Osteocyte (in vitro differentiated cells): Measurements from ENCODE around the gene PRDM12. TPM values are rescaled to one million over a fixed set of nuclear protein-coding genes. Genes with fewer than 3 reads are reported as not detected.

Experiments used
- DNase-seq: peaks from one replicate; pipeline ENCODE4 v3.0.0; 2021; ENCODE audit warnings: mixed read lengths; ENCODE audit not compliant: unreplicated experiment; ENCODE audit errors: extremely low spot score
- H3K27ac Mint-ChIP-seq: one replicate; pipeline ENCODE4 v1.8.0; 2021; ENCODE audit warnings: mild to moderate bottlenecking, mixed read lengths; ENCODE audit not compliant: unreplicated experiment
- H3K27me3 Mint-ChIP-seq: one replicate; pipeline ENCODE4 v1.8.0; 2021; ENCODE audit warnings: mixed read lengths; ENCODE audit not compliant: unreplicated experiment
- H3K36me3 Mint-ChIP-seq: one replicate; pipeline ENCODE4 v1.8.0; 2021; ENCODE audit warnings: mixed read lengths; ENCODE audit not compliant: unreplicated experiment
- H3K4me1 Mint-ChIP-seq: one replicate; pipeline ENCODE4 v1.8.0; 2021; ENCODE audit warnings: mixed read lengths; ENCODE audit not compliant: unreplicated experiment
- H3K4me3 Mint-ChIP-seq: one replicate; pipeline ENCODE4 v1.8.0; 2021; ENCODE audit warnings: mild to moderate bottlenecking, moderate library complexity, mixed read lengths; ENCODE audit not compliant: unreplicated experiment
- H3K9me3 Mint-ChIP-seq: one replicate; pipeline ENCODE4 v1.8.0; 2021; ENCODE audit warnings: mixed read lengths; ENCODE audit not compliant: unreplicated experiment
- total RNA-seq: library from RNA; stranded (reverse); gene quantifications from 2 replicates; pipeline ENCODE4 v1.2.1, GENCODE V29; 2021
- TF ChIP-seq, protein P1 (sequence below): fragments of 200-600 bp; sonication (generic); IDR thresholded peaks from 2 replicates; pipeline ENCODE4 v1.5.0; 2021; ENCODE audit warnings: antibody characterized with exemption, mild to moderate bottlenecking, moderate library complexity

The PRDM12 gene
- total RNA-seq, 1 donor from 2014 or later = not detected

- H3K27me3 Mint-ChIP-seq = peaks cover 70% of the 10 kb centered on the region
- no peak overlapping the region for H3K27ac Mint-ChIP-seq
- no peak overlapping the region for H3K4me3 Mint-ChIP-seq
- DNase-seq = no peak
- TF ChIP-seq, protein P1, sequence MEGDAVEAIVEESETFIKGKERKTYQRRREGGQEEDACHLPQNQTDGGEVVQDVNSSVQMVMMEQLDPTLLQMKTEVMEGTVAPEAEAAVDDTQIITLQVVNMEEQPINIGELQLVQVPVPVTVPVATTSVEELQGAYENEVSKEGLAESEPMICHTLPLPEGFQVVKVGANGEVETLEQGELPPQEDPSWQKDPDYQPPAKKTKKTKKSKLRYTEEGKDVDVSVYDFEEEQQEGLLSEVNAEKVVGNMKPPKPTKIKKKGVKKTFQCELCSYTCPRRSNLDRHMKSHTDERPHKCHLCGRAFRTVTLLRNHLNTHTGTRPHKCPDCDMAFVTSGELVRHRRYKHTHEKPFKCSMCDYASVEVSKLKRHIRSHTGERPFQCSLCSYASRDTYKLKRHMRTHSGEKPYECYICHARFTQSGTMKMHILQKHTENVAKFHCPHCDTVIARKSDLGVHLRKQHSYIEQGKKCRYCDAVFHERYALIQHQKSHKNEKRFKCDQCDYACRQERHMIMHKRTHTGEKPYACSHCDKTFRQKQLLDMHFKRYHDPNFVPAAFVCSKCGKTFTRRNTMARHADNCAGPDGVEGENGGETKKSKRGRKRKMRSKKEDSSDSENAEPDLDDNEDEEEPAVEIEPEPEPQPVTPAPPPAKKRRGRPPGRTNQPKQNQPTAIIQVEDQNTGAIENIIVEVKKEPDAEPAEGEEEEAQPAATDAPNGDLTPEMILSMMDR = no peak
- no peaks in the 10 kb centered on the region for H3K36me3 Mint-ChIP-seq
- peaks cover 3% of the 10 kb centered on the region for H3K4me1 Mint-ChIP-seq
- no peaks in the 10 kb centered on the region for H3K9me3 Mint-ChIP-seq
Observed at GRCh38 chr9:130654879-130655278, 9.5 kb upstream of the PRDM12 start.

DNA sequence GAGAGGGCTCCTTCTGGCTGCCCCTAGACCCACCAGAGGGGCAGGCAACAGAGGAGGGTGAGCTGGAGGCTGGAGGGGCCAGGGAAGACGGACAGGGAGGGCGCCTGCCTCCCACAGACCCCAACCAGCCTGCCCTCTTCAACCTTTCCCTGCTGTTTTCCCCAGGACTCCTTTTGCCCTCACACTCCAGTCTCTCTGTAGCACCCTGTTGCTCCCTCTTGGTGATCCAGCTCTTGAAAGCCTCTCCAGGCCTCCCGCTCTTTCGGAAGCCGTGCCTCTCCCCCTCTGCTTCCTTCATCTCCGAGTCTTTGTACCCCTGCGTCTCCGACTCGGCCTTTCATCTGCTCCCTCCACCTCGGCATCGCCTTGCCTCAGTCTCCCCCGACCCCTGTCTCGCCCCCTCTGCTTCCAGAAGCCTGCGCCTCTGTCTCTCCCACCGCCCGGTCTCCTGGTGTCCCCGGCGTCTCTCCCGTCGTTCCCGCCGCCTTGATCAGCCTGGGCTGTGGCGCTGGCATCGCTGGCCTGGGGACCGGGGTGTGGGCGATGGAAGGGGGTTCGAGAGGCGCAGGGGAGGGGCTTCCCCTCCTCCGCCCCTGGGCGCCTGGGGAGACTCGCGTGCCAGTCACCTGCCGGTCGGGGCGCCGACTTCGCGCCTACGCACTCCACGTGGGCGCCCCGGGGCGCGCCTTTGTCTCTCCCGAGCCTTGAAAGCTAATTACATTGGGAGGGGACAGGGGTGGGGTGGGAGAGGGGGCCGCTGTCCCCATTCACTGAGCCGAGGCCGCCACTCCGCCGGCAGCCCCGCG lies 5.3 kb upstream of the PRDM12 start:
- Mint-ChIP-seq H3K4me1 (peaks cover 24% of the 10 kb centered on the region), H3K9me3 (no peaks in the 10 kb centered on the region), H3K27ac (no peak overlapping the region), H3K36me3 (no peaks in the 10 kb centered on the region), H3K4me3 (peak overlapping the region; percentile 18), H3K27me3 (peaks cover 78% of the 10 kb centered on the region)
- DNase-seq = no peak
- TF ChIP-seq, protein P1 = no peak

GRCh38 chr9:130659699-130660248 lies 4.6 kb upstream of the PRDM12 start:
- H3K27me3 Mint-ChIP-seq = peaks cover 78% of the 10 kb centered on the region
- TF ChIP-seq, protein P1 = no peak

DNA sequence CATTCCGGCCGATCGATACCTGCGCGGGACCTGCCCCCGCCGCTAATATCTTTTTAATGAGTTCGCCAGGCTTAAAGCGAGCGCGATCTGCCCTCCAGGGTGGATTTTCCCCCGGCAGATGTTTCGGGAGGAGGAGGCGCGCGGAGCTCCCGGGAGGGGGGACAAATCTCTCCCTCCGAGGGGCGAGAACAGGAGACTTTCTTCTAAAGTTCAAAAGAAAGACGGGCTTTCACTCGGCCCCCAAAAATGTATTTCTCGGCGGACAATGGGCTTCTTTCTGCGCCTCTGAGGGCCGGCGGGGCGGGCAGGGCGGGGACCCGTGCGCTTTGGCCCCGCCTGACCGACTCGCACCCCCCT lies 4.1 kb upstream of the PRDM12 start:
- H3K4me1 Mint-ChIP-seq = peaks cover 28% of the 10 kb centered on the region
- H3K27ac Mint-ChIP-seq = no peak overlapping the region
- H3K36me3 Mint-ChIP-seq = no peaks in the 10 kb centered on the region
- H3K9me3 Mint-ChIP-seq = no peaks in the 10 kb centered on the region
- TF ChIP-seq, protein P1 = no peak
- peaks cover 74% of the 10 kb centered on the region for H3K27me3 Mint-ChIP-seq
- DNase-seq = no peak
- peak overlapping the region; percentile 38 for H3K4me3 Mint-ChIP-seq

More at GRCh38 chr9:130659699-130660248, 4.6 kb upstream of the PRDM12 start:
- Mint-ChIP-seq H3K27ac (no peak overlapping the region), H3K36me3 (no peaks in the 10 kb centered on the region), H3K4me1 (peaks cover 27% of the 10 kb centered on the region), H3K9me3 (no peaks in the 10 kb centered on the region), H3K4me3 (peak overlapping the region; percentile 40)
- no peak for DNase-seq

- Mint-ChIP-seq H3K27me3 (peaks cover 72% of the 10 kb centered on the region), H3K36me3 (no peaks in the 10 kb centered on the region), H3K4me3 (peak overlapping the region; percentile 47), H3K27ac (no peak overlapping the region), H3K4me1 (peaks cover 32% of the 10 kb centered on the region), H3K9me3 (no peaks in the 10 kb centered on the region)
- no peak for DNase-seq
- TF ChIP-seq, protein P1 = no peak
Observed at GRCh38 chr9:130660683-130661450, 3.5 kb upstream of the PRDM12 start.
